ENCODE results near the gene AXDND1. TPM values are rescaled to one million over a fixed set of nuclear protein-coding genes. Genes with fewer than 3 reads are reported as not detected.

AXDND1 gene
- total and polyA plus RNA-seq, 9 of the 15 experiments (the other 6 are each of a cell fraction or from before 2014, with no cell fraction given), result 0.03 to 0.13 (median 0.06) TPM; not detected in 5

DNA sequence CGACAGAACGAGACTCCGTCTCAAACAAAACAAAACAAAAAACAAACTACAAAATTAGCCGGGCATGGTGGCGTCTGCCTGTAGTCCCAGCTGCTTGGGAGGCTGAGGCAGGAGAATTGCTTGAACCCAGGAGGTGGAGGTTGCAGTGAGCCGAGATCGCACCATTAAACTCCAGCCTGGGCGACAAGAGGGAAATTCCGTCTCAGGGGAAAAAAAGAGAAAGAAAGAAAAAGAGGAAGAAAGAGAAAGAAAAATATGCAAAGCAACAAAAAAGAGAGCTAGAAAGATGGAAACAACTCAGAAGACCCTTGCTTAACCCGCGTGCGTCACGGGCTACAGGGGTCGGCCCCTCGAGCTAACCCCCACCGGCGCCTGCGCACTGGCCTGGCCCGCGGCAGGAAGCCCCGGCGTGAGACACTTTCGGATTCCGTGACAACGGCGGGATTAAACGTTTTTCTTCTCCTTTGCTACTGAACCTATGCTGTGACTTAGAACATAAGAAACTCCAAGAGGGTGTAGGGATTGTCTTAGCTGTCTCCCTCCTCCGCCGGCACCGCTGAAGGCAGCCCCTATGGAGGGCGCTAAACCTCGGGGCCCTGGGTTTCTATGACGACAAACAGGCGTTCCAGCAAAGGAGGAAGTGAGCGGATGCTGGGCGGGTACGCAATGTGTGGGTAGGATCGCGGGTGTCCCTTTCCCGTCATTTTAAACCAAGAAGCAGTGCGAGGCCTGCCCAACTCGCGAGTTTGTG, at the start of gene AXDND1 (continued):
- TF ChIP-seq, protein P1, sequence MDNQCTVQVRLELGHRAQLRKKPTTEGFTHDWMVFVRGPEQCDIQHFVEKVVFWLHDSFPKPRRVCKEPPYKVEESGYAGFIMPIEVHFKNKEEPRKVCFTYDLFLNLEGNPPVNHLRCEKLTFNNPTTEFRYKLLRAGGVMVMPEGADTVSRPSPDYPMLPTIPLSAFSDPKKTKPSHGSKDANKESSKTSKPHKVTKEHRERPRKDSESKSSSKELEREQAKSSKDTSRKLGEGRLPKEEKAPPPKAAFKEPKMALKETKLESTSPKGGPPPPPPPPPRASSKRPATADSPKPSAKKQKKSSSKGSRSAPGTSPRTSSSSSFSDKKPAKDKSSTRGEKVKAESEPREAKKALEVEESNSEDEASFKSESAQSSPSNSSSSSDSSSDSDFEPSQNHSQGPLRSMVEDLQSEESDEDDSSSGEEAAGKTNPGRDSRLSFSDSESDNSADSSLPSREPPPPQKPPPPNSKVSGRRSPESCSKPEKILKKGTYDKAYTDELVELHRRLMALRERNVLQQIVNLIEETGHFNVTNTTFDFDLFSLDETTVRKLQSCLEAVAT (IDR thresholded peaks at IDR 0.05), result peak; percentile 44 to 99; a peak in 2 of 4 replicates
- peak; percentile 29; the same call in 1 of the 2 replicates for TF ChIP-seq ESRRA (IDR thresholded peaks at IDR 0.05; ENCODE audit: borderline replicate concordance, low read depth)
- TF ChIP-seq MBD2 (IDR thresholded peaks at IDR 0.05; ENCODE audit: borderline replicate concordance, low read depth), result peak; percentile 47; the same call in 1 of the 2 replicates
- TF ChIP-seq HSF4 (CRISPR knock-in tag; IDR thresholded peaks at IDR 0.05; ENCODE audit: borderline replicate concordance), result no peak
- TF ChIP-seq, protein P2, sequence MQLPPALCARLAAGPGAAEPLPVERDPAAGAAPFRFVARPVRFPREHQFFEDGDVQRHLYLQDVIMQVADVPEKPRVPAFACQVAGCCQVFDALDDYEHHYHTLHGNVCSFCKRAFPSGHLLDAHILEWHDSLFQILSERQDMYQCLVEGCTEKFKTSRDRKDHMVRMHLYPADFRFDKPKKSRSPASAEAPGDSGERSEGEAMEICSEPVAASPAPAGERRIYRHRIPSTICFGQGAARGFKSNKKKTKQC (CRISPR knock-in tag; IDR thresholded peaks at IDR 0.05), result peak; percentile 16; the same call in 1 of the 2 replicates
- TF ChIP-seq, protein P3, sequence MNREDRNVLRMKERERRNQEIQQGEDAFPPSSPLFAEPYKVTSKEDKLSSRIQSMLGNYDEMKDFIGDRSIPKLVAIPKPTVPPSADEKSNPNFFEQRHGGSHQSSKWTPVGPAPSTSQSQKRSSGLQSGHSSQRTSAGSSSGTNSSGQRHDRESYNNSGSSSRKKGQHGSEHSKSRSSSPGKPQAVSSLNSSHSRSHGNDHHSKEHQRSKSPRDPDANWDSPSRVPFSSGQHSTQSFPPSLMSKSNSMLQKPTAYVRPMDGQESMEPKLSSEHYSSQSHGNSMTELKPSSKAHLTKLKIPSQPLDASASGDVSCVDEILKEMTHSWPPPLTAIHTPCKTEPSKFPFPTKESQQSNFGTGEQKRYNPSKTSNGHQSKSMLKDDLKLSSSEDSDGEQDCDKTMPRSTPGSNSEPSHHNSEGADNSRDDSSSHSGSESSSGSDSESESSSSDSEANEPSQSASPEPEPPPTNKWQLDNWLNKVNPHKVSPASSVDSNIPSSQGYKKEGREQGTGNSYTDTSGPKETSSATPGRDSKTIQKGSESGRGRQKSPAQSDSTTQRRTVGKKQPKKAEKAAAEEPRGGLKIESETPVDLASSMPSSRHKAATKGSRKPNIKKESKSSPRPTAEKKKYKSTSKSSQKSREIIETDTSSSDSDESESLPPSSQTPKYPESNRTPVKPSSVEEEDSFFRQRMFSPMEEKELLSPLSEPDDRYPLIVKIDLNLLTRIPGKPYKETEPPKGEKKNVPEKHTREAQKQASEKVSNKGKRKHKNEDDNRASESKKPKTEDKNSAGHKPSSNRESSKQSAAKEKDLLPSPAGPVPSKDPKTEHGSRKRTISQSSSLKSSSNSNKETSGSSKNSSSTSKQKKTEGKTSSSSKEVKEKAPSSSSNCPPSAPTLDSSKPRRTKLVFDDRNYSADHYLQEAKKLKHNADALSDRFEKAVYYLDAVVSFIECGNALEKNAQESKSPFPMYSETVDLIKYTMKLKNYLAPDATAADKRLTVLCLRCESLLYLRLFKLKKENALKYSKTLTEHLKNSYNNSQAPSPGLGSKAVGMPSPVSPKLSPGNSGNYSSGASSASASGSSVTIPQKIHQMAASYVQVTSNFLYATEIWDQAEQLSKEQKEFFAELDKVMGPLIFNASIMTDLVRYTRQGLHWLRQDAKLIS (CRISPR knock-in tag; IDR thresholded peaks at IDR 0.05), result peak; percentile 76; the same call in 1 of the 2 replicates
- TF ChIP-seq, protein P4, sequence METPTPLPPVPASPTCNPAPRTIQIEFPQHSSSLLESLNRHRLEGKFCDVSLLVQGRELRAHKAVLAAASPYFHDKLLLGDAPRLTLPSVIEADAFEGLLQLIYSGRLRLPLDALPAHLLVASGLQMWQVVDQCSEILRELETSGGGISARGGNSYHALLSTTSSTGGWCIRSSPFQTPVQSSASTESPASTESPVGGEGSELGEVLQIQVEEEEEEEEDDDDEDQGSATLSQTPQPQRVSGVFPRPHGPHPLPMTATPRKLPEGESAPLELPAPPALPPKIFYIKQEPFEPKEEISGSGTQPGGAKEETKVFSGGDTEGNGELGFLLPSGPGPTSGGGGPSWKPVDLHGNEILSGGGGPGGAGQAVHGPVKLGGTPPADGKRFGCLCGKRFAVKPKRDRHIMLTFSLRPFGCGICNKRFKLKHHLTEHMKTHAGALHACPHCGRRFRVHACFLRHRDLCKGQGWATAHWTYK (CRISPR knock-in tag; IDR thresholded peaks at IDR 0.05), result no peak
- TF ChIP-seq POLR2G (IDR thresholded peaks at IDR 0.05; ENCODE audit: low read depth, low read length), result peak; percentile 76
- peak; percentile 22; the same call in 1 of the 2 replicates for TF ChIP-seq TGIF2 (CRISPR knock-in tag; IDR thresholded peaks at IDR 0.05)
- peak in 1 of 2 experiments; percentile 64; a peak in 1 of 4 replicates for TF ChIP-seq SRF (CRISPR knock-in tag; IDR thresholded peaks at IDR 0.05)
- TF ChIP-seq TAF1 (IDR thresholded peaks at IDR 0.05; ENCODE audit: control insufficient read depth, extremely low read depth, insufficient read depth, low read length, severe bottlenecking), result peak; percentile 45
- TF ChIP-seq CHD1 (IDR thresholded peaks at IDR 0.05; ENCODE audit: low read length), result peak; percentile 49
- no peak for TF ChIP-seq HDAC6 (IDR thresholded peaks at IDR 0.05; ENCODE audit: low read depth, low read length)
- 0 out of 2 replicates have a peak, but pooled peaks have one; percentile 20 for TF ChIP-seq CEBPG (CRISPR knock-in tag; IDR thresholded peaks at IDR 0.05)
- TF ChIP-seq CEBPG (tag; conservative IDR thresholded peaks at IDR 0.05 in 1 of 2, IDR thresholded peaks at IDR 0.05 in 1 of 2), result no peak
- TF ChIP-seq SAP30 (IDR thresholded peaks at IDR 0.05; ENCODE audit: borderline replicate concordance, insufficient read depth, low read depth, low read length, poor library complexity, severe bottlenecking), result peak; percentile 96
- TF ChIP-seq, protein P5, sequence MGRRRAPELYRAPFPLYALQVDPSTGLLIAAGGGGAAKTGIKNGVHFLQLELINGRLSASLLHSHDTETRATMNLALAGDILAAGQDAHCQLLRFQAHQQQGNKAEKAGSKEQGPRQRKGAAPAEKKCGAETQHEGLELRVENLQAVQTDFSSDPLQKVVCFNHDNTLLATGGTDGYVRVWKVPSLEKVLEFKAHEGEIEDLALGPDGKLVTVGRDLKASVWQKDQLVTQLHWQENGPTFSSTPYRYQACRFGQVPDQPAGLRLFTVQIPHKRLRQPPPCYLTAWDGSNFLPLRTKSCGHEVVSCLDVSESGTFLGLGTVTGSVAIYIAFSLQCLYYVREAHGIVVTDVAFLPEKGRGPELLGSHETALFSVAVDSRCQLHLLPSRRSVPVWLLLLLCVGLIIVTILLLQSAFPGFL (CRISPR knock-in tag; IDR thresholded peaks at IDR 0.05), result 0 out of 2 replicates have a peak, but pooled peaks have one; percentile 96

All from K562 (cell line).